ENCODE measurements around the gene GAGE10.
"Not testable (repeated sequence)": the region's sequence is repeated elsewhere in the genome, so short reads cannot be mapped to it uniquely, and the experiment has no call there.

GAGE10 gene

DNA sequence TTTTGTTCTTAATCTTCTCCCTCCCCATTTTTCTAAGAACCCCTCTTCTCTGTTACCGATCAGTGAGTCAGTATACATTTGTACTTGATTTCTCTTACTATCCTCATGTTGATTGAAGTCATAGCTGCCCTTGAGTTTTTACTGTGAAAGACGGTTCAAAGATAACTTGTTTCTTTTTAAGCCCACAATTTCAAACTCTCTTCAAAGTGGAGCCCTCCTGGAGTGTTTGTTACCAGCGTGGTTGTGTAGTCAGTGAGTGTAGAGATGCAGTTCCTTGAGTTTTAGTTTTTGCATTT is 26.0 kb upstream of the GAGE10 start:
- Histone ChIP-seq H3K9ac (ENCODE audit: low read length) (no peak overlapping the region), H3K4me3 (ENCODE audit: low read length) (no peak overlapping the region), H3K27ac (ENCODE audit: low read length) (no peak overlapping the region), H3K36me3 (ENCODE audit: control insufficient read depth, low read depth, low read length) (no peaks in the 10 kb centered on the region), H3K4me1 (ENCODE audit: control insufficient read depth, low read depth, low read length) (no peaks in the 10 kb centered on the region), H3K9me3 (ENCODE audit: control insufficient read depth, low read depth, low read length) (peaks cover 14% of the 10 kb centered on the region), H3K27me3 (ENCODE audit: control insufficient read depth, insufficient read depth, low read length) (no peaks in the 10 kb centered on the region)

DNA sequence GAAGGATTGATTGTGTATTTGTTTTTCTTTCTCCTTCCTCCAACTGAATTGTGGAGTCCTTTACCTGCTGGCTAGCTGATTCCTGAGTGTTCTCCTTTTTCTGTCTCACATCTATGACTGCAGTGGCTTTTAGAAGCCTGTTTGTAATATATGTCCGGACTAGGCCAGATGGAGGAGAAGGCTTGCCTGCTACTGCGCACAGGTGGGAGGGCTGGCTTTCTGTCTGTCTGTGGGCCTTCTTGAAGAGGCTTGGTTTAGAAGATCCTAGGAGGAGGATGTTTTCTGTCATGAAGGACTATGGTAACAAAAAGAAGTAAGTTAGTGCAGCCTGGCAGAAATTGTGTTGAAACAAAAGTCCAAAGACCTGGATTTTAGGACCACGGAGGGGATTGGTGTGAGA is 25.4 kb upstream of the GAGE10 start:
- Histone ChIP-seq H3K4me1 (ENCODE audit: control insufficient read depth, low read depth, low read length) (no peaks in the 10 kb centered on the region), H3K36me3 (ENCODE audit: control insufficient read depth, low read depth, low read length) (no peaks in the 10 kb centered on the region), H3K9me3 (ENCODE audit: control insufficient read depth, low read depth, low read length) (peaks cover 14% of the 10 kb centered on the region), H3K27ac (ENCODE audit: low read length) (no peak overlapping the region), H3K4me3 (ENCODE audit: low read length) (no peak overlapping the region), H3K9ac (ENCODE audit: low read length) (no peak overlapping the region), H3K27me3 (ENCODE audit: control insufficient read depth, insufficient read depth, low read length) (no peaks in the 10 kb centered on the region)

DNA sequence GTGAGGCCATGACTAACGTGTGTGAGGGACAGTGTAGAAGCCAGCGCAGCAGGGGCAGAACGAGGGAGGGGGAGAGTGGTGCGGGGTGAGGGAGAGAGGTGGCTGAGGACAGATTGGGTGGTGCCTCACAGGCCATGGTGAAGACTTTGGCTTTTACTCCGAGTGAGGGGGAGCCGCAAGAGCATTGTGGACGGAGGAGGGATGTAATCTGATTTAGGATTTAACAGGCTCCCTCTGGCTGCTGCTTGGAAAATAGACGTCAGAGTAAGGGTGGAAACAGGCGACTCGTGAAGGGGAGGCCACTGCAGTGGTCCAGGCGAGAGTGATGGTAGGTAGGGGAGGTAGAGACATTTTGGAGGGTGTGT is 20.8 kb upstream of the GAGE10 start:
- Histone ChIP-seq H3K27me3 (ENCODE audit: control insufficient read depth, insufficient read depth, low read length) (no peaks in the 10 kb centered on the region), H3K9ac (ENCODE audit: low read length) (no peak overlapping the region), H3K4me1 (ENCODE audit: control insufficient read depth, low read depth, low read length) (no peaks in the 10 kb centered on the region), H3K36me3 (ENCODE audit: control insufficient read depth, low read depth, low read length) (no peaks in the 10 kb centered on the region), H3K4me3 (ENCODE audit: low read length) (no peak overlapping the region), H3K9me3 (ENCODE audit: control insufficient read depth, low read depth, low read length) (peaks cover 10% of the 10 kb centered on the region), H3K27ac (ENCODE audit: low read length) (no peak overlapping the region)

DNA sequence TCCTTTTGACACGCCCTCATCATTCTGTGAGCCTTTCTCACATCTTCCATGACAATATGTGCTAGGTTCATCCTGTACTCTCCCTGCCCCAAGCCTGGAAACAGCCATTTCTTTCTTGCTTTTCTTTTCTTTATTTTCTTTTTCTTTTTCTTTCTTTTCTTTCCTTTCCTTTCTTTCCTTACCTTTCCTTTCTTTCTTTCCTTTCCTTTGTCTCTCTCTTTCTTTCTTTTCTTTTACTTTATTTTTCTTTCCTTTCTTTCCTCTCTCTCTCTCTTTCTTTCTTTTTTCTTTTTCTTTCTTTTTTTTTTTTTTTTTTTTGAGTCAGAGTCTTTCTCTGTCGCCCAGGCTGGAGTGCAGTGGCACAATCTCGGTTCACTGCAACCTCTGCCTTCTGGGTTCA is 19.2 kb upstream of the GAGE10 start:
- Histone ChIP-seq H3K4me1 (ENCODE audit: control insufficient read depth, low read depth, low read length) (no peaks in the 10 kb centered on the region), H3K27me3 (ENCODE audit: control insufficient read depth, insufficient read depth, low read length) (no peaks in the 10 kb centered on the region), H3K4me3 (ENCODE audit: low read length) (no peak overlapping the region), H3K9me3 (ENCODE audit: control insufficient read depth, low read depth, low read length) (peaks cover 3% of the 10 kb centered on the region), H3K27ac (ENCODE audit: low read length) (no peak overlapping the region), H3K9ac (ENCODE audit: low read length) (no peak overlapping the region), H3K36me3 (ENCODE audit: control insufficient read depth, low read depth, low read length) (no peaks in the 10 kb centered on the region)

DNA sequence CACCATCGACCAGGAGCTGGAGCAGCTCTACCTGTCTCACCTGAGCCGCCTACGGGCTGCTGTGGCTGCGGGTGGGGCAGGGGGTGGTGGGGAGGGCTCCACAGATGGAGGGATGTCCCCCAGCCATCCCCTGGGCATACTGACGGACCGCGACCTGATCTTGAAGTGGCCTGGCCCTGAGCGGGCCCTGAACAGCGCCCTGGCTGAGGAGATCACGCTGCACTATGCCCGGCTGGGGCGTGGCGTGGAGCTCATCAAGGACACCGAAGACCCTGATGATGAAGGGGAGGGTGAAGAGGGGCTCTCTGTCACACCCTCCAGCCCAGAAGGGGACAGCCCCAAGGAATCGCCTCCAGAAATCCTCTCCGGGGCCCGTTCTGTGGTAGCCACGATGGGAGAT is 17.3 kb upstream of the GAGE10 start:
- H3K27me3 ChIP-seq (ENCODE audit: control insufficient read depth, insufficient read depth, low read length), result no peaks in the 10 kb centered on the region

DNA sequence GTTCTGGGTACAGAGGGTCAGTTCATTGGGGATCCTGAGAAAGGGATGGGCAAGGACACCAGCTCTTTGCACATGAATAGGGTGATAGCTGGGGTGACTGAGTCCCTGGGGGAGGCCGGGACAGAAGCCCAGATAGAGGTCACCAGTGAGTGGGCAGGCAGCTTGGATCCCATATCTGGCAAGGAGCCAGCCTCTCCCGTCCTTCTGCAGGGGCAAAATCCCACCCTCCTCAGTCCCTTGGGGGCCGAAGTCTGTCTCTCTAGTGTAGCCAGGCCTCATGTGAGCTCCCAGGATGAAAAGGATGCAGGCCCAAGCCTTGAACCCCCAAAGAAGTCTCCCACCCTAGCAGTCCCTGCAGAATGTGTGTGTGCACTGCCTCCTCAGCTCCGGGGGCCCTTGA is 16.9 kb upstream of the GAGE10 start:
- Histone ChIP-seq H3K36me3 (ENCODE audit: control insufficient read depth, low read depth, low read length) (no peaks in the 10 kb centered on the region), H3K27ac (ENCODE audit: low read length) (no peak overlapping the region), H3K9ac (ENCODE audit: low read length) (no peak overlapping the region), H3K27me3 (ENCODE audit: control insufficient read depth, insufficient read depth, low read length) (no peaks in the 10 kb centered on the region), H3K4me1 (ENCODE audit: control insufficient read depth, low read depth, low read length) (no peaks in the 10 kb centered on the region), H3K4me3 (ENCODE audit: low read length) (no peak overlapping the region), H3K9me3 (ENCODE audit: control insufficient read depth, low read depth, low read length) (peaks cover 4% of the 10 kb centered on the region)

More for the DNA sequence above, 17.3 kb upstream of the GAGE10 start:
- H3K4me3 ChIP-seq (ENCODE audit: low read length), result no peak overlapping the region
- no peaks in the 10 kb centered on the region for H3K36me3 ChIP-seq (ENCODE audit: control insufficient read depth, low read depth, low read length)
- H3K9ac ChIP-seq (ENCODE audit: low read length), result no peak overlapping the region
- no peak overlapping the region for H3K27ac ChIP-seq (ENCODE audit: low read length)
- H3K4me1 ChIP-seq (ENCODE audit: control insufficient read depth, low read depth, low read length), result no peaks in the 10 kb centered on the region
- H3K9me3 ChIP-seq (ENCODE audit: control insufficient read depth, low read depth, low read length), result peaks cover 3% of the 10 kb centered on the region

DNA sequence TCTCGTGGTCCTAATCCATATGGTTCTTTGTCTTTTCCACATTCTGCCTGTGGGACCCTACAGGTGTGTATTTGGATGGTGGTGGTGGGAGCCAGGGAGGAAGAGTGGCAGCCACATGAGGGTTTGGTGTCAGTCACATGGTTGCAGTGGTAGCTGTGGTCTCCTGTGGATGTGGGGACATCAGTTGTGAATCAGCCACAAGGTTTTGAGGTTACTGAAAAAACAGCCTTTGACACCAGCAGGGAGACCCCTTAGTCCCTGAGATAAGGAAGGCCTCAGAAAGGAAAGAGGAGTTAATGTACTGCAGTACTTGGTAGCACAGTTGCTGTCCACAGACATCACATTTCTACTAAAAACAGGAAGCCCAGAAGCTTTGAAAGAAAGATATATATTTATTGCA is 15.8 kb upstream of the GAGE10 start:
- Histone ChIP-seq H3K4me3 (ENCODE audit: low read length) (no peak overlapping the region), H3K4me1 (ENCODE audit: control insufficient read depth, low read depth, low read length) (no peaks in the 10 kb centered on the region), H3K27me3 (ENCODE audit: control insufficient read depth, insufficient read depth, low read length) (no peaks in the 10 kb centered on the region), H3K27ac (ENCODE audit: low read length) (no peak overlapping the region), H3K9me3 (ENCODE audit: control insufficient read depth, low read depth, low read length) (peaks cover 7% of the 10 kb centered on the region), H3K9ac (ENCODE audit: low read length) (no peak overlapping the region), H3K36me3 (ENCODE audit: control insufficient read depth, low read depth, low read length) (no peaks in the 10 kb centered on the region)

DNA sequence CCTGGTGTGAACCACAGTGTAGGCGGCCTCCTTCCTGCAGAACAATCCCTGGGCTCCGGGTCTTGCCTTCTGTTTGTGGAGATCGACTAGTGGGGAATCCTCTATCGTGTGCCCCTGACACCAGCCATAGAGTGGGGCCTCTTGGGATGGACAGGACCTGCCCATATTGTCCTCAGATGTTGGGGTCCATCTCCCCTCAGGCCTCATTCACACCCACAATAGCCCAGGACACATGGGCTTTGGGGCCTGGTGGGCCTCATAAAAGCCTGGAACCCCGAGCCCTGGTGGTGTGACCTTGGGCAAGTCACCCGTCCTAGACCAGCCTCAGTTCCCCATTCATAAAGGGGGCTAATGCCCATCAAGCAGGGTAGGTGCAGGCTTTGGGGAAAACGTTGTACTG is 13.2 kb upstream of the GAGE10 start:
- no peaks in the 10 kb centered on the region for H3K36me3 ChIP-seq (ENCODE audit: control insufficient read depth, low read depth, low read length)
- no peak overlapping the region for H3K9ac ChIP-seq (ENCODE audit: low read length)
- no peak overlapping the region for H3K4me3 ChIP-seq (ENCODE audit: low read length)
- H3K4me1 ChIP-seq (ENCODE audit: control insufficient read depth, low read depth, low read length), result no peaks in the 10 kb centered on the region
- H3K9me3 ChIP-seq (ENCODE audit: control insufficient read depth, low read depth, low read length), result peaks cover 7% of the 10 kb centered on the region
- no peaks in the 10 kb centered on the region for H3K27me3 ChIP-seq (ENCODE audit: control insufficient read depth, insufficient read depth, low read length)
- H3K27ac ChIP-seq (ENCODE audit: low read length), result no peak overlapping the region

DNA sequence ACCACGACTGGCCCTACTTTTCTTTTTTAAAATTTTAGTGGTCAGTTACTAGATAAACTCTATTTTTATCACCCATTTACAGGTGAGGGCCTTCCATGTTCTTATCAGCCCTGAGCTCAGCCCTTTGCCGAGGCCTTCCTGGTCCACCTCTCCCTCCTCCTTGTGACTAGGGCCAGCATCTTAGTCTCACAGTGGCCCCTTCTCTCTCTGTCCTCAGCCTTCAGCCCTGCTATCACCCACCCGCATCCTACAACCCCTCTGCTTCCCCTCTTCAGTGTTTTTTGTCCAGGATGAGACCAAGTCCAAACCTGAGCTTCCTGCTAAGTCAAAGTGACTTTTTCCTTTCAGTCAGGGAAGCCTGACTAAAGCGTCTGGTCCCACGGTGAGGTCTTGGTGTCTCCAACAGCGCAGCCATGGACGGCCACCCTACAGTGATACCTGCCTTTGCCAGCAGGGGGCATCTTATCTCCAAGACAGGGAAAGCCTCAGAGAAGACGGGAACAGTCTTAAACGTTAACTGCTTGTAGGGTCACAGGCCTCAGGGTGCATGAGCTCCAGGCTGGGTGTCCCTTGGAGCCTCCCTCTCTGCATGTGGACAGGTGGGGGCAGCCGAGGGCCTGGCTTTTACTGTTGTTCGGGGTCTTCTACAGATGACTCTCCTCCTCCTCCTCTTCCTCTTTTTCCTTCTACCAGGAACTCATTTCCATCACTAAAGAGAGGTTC is 11.7 kb upstream of the GAGE10 start:
- no peaks in the 10 kb centered on the region for H3K36me3 ChIP-seq (ENCODE audit: control insufficient read depth, low read depth, low read length)
- no peak overlapping the region for H3K27ac ChIP-seq (ENCODE audit: low read length)
- peaks cover 7% of the 10 kb centered on the region for H3K9me3 ChIP-seq (ENCODE audit: control insufficient read depth, low read depth, low read length)
- H3K27me3 ChIP-seq (ENCODE audit: control insufficient read depth, insufficient read depth, low read length), result no peaks in the 10 kb centered on the region
- H3K4me1 ChIP-seq (ENCODE audit: control insufficient read depth, low read depth, low read length), result no peaks in the 10 kb centered on the region
- no peak overlapping the region for H3K4me3 ChIP-seq (ENCODE audit: low read length)
- no peak overlapping the region for H3K9ac ChIP-seq (ENCODE audit: low read length)

DNA sequence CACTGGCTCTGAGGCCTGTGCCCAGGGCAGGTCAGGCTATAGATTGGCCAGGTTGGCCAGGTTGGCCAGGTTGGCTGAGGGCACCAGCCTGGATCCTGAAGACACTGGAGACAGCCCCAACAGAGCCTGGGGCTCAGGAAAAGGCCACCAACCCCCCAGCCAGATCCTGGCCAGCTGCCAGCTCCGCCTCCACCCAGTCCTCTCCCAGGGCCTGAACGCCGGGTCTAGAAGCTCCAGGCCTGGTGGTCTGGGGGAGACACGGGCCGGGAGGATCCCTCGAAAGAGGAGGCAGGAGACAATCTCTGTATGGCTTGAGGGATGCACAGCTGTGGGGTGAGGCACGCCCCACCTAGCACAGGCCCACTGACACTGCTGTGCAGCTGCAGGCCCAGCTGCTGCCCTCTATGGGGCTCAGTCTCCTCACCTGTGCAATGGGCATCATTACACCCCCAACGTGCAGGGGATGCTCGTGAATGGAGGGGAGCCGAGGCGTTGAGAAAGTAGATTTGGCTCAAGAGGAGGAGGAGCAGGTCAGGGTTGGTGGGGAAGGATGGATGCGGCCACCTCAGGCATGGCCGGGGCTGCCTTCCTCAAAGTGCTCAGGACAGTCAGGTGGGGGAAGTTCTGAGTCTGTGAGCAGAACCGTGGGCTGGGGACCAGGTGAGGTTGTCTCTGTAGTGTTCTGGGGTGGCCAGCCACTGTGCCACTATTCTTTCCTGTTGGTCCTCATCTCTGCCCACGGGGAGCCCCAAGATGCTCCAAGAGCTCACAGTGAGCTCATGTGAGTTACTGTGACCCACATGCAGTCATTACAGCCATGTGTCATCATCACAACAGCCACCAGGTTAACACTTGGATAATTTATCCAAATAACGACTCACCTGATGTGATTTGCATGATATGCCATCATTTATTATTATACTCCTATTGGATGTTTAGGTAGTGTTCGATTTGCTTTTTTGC is 10.8 kb upstream of the GAGE10 start:
- Histone ChIP-seq H3K27ac (ENCODE audit: low read length) (no peak overlapping the region), H3K36me3 (ENCODE audit: control insufficient read depth, low read depth, low read length) (no peaks in the 10 kb centered on the region), H3K27me3 (ENCODE audit: control insufficient read depth, insufficient read depth, low read length) (no peaks in the 10 kb centered on the region), H3K4me1 (ENCODE audit: control insufficient read depth, low read depth, low read length) (no peaks in the 10 kb centered on the region), H3K9ac (ENCODE audit: low read length) (no peak overlapping the region), H3K4me3 (ENCODE audit: low read length) (no peak overlapping the region), H3K9me3 (ENCODE audit: control insufficient read depth, low read depth, low read length) (peaks cover 4% of the 10 kb centered on the region)

DNA sequence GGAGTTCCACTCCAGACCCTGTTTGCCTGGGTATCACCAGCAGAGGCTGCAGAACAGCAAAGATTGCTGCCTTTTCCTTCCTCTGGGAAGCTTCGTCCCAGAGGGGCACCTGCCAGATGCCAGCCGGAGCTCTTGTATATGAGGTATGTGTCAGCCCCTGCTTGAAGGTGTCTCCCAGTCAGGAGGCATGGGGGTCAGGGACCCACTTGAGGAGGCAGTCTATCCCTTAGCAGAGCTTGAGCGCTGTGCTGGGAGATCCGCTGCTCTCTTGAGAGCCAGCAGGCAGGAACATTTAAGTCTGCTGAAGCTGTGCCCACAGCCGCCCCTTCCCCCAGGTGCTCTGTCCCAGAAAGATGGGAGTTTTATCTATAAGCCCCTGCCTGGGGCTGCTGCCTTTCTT is 4.2 kb upstream of the GAGE10 start:
- not testable (repeated sequence) for H3K4me1 ChIP-seq (ENCODE audit: control insufficient read depth, low read depth, low read length); H3K9me3 ChIP-seq (ENCODE audit: control insufficient read depth, low read depth, low read length); H3K9ac ChIP-seq (ENCODE audit: low read length); H3K27me3 ChIP-seq (ENCODE audit: control insufficient read depth, insufficient read depth, low read length); H3K4me3 ChIP-seq (ENCODE audit: low read length); H3K36me3 ChIP-seq (ENCODE audit: control insufficient read depth, low read depth, low read length); H3K27ac ChIP-seq (ENCODE audit: low read length)

DNA sequence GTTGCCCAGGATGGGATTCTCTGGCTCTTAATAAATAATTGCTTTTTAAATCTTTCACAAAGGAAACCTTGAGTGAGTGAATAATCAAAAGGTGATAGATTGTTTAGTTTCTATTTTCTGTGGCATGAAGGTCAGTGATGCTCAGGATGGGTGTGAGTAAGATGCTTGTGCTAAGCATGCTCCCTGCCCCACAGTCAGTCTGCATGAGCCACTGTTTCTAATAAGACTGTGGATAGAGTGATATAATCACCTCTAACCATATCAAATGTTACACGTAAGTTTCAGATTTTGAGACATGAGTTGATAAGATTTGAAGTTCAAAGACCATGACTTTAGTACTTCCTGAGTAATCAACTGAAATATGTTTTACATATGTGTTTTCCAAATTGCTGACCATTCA is 2.7 kb upstream of the GAGE10 start:
- no peak overlapping the region for H3K4me3 ChIP-seq (ENCODE audit: low read length)
- no peak overlapping the region for H3K9ac ChIP-seq (ENCODE audit: low read length)
- peaks cover 6% of the 10 kb centered on the region for H3K9me3 ChIP-seq (ENCODE audit: control insufficient read depth, low read depth, low read length)
- H3K27ac ChIP-seq (ENCODE audit: low read length), result no peak overlapping the region
- no peaks in the 10 kb centered on the region for H3K27me3 ChIP-seq (ENCODE audit: control insufficient read depth, insufficient read depth, low read length)
- H3K4me1 ChIP-seq (ENCODE audit: control insufficient read depth, low read depth, low read length), result no peaks in the 10 kb centered on the region
- no peaks in the 10 kb centered on the region for H3K36me3 ChIP-seq (ENCODE audit: control insufficient read depth, low read depth, low read length)
